Placental epithelial cell (primary cell): ENCODE results near the gene DACT1. TPM values are rescaled to one million over a fixed set of nuclear protein-coding genes. Genes with fewer than 3 reads are reported as not detected.

Experiments used
- total RNA-seq: library from RNA; depleted of rRNA; stranded (reverse); fragments of >200 nt; gene quantifications from 2 replicates; pipeline ENCODE4 v1.2.3, GENCODE V29; 2012

DACT1 gene, protein sequence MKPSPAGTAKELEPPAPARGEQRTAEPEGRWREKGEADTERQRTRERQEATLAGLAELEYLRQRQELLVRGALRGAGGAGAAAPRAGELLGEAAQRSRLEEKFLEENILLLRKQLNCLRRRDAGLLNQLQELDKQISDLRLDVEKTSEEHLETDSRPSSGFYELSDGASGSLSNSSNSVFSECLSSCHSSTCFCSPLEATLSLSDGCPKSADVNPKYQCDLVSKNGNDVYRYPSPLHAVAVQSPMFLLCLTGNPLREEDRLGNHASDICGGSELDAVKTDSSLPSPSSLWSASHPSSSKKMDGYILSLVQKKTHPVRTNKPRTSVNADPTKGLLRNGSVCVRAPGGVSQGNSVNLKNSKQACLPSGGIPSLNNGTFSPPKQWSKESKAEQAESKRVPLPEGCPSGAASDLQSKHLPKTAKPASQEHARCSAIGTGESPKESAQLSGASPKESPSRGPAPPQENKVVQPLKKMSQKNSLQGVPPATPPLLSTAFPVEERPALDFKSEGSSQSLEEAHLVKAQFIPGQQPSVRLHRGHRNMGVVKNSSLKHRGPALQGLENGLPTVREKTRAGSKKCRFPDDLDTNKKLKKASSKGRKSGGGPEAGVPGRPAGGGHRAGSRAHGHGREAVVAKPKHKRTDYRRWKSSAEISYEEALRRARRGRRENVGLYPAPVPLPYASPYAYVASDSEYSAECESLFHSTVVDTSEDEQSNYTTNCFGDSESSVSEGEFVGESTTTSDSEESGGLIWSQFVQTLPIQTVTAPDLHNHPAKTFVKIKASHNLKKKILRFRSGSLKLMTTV
- 41.2 and 232 TPM in 2 replicates for total RNA-seq

GRCh38 chr14:58637391-58638230 lies at the start of gene DACT1:
Gene DACT1, plus strand, starts transcription at chr14:58637962. Its CDS starts 241 bp downstream, at chr14:58638203.

Other genes with a start within 250 kb of the DACT1 start
- gene TOMM20L, start 242.0 kb upstream of the DACT1 start, total RNA-seq = not detected in 2 replicates
- 28.7 and 45.1 TPM in 2 replicates for gene TIMM9, start 210.4 kb upstream of the DACT1 start, total RNA-seq
- 10.2 and 27.8 TPM in 2 replicates for gene KIAA0586, start 210.2 kb upstream of the DACT1 start, total RNA-seq